GM21447 (cell line): ENCODE measurements around the gene GIPC3.
"Not testable (repeated sequence)": the region's sequence is repeated elsewhere in the genome, so short reads cannot be mapped to it uniquely, and the experiment has no call there.

Experiments
- ATAC-seq: cut with Tn5 transposase; IDR thresholded peaks from one replicate; pipeline ENCODE4 v1.9.1; 2021; ENCODE audit not compliant: unreplicated experiment

GIPC3 gene

DNA sequence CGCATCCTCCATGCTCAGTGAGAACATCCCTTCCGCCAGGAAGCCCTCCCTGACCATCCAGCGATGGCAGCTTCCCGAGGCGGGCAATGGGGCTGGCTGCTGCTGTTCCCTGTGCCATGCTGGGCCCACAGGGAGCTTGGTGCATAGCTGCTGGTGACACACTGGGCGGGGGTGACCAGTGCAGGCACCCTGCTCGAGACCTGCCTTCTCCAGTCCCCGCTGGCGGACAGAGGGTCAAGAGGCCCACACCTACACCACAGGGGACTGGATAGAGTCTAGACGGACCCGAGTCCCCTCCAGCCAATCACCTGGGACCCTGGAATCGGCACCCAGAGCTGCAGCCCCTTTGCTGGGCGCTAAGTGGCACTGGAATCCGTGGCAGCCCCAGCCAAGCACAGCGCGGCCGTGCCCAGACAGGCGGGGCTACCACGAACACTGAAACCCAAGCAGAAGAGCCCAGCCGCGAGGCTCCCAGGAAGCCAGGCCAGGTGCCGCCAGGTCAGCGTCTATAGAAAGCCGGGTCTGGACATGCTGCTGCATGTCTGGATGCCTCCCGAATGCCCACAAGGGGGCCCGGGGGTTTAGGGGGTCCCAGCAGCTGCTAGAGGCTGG lies 30.4 kb downstream of the GIPC3 start:
- no peak for ATAC-seq

- ATAC-seq = no peak
These were observed 32.2 kb downstream of the GIPC3 start for GRCh38 chr19:3617463-3617862.

DNA sequence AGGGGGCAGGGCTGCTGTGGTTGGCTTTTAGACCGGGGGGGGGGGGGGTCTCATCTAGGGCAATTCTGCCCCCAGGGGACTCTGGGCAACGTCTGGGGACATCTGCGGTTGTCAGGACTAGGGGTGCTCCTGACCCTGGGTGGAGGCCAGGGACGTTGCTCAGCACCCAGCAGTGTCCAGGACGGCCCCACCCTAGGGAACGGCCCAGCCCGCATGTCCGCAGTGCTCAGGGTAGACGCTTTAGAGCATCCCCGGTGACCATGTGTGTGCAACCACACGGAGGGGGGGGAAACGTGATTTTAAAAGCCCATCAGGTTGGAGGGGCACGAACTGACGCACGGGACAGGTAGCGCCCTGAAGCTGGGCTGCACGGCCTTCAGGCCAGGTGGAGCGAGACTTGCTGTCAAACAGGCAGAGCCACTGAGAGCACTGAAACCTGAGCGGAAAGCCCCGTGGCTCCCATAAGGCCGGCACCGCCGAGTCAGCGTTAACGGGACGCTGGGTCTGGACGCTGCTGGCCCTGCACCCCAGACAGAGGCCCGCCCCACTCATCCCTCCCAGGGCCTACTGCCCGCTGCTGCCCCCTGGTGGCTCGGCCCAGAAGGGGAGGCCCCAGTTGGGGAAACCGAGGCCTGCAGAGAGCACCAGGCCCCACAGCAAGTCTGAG lies 33.0 kb downstream of the GIPC3 start:
- ATAC-seq = no peak

DNA sequence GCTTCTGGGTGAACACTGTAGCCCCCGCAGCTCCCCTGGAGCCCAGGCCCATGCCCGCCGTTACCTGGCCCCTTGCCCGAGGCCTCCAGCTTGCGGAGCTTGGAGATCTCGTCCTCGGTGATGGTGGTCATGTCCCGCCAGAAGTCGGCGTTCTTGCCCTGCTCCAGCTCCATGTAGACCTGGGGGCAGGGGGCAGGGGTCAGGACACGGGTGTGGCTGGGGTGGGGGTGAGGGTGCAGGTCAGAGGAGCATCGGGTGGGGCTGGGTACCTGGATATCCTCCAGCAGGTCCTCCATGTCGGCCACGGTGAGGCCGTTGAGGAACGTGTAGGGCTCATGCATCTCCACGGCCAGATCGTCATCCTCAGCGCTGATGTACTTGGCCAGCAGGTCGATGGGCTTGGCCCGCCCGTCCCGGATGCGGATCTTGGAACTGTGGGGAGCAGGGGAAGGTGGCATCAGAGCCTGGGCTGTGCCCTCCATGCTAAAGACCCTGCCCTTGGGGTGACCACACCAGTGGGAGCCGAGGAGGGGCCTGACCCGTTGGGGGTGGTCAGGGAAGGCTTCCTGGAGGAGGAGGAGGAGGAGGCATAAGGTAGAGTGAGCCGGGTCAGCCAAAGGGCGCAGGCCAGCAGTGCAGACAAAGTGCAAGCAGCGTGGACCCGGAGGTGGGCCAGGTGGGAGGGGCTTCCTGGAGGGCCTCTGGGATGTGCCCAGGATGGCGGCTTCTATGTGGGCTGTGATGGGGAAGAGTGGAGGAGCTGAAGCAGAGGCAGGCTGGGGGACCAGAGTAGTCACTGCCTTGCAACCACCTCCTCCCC lies 33.7 kb downstream of the GIPC3 start:
- ATAC-seq = no peak

GRCh38 chr19:3619631-3620012 lies 34.3 kb downstream of the GIPC3 start:
- no peak for ATAC-seq

DNA sequence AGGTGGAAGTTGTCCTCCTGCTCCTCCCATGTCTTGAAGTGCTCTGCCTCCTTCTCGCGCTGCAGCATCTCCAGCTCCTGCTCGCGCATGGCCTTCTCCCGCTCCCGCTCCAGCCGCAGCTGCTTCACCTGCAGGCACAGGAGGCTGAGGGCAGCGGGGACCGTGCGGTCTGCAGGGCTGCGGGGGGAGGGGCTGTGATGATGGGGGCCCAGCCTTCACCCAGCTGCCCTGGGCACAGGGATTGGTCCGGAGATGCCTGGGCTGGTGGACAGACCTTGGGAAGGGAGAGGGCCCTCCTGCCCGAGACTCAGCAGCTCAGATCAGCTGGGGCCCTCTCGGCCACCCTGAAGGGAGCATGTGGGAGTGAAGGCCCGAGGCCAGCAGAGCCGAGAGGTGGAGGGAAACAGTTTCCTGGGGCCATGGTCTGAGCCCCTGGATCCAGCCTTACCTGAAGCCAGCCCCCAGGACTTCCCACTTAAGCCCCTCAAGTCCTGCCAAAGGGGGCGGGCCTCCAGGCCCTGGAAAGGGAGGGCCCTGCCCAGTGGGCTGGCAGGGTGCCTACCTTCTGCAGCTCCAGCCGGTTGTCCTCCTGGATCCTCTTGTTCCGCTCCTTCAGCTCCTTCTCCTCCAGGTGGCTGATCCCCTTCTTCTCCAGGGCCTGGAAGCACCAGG lies 35.0 kb downstream of the GIPC3 start:
- no peak for ATAC-seq

DNA sequence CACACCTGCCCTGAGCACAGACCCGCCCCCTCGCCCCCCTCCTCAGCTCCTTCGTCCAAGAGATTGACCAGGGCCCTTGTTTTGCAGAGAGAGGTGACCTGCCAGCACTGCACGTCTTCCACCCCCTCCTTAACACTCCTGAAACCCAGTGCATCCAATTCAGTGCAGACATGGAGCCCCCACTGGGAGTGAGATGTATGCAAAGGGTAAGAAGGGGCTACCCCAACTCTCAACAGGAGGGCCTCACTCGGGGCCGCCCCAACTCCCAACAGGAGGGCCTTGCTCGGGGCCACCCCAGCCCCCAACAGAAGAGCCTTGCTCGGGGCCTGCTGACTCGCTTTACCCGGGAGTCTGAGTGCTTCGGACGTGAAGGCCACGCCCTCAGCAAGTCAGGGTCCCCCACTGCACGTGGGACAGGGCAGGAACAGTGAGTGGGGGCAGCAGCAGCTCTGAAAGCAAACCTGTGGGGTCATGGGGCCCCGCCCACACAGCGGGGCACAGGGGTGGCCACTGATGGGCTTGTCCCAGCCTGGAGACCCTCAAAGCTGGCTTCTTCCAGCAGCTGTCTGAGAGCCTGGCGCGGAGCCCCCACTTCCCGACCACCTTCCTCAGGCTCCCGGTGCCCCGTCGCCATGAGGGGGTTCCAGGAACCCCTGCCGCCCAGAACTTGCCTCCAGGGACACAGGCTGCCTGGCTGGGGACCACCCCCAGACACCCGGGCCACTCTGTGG lies 35.7 kb downstream of the GIPC3 start:
- no peak for ATAC-seq

- ATAC-seq = no peak
These were observed 36.4 kb downstream of the GIPC3 start for GRCh38 chr19:3621689-3622088.

DNA sequence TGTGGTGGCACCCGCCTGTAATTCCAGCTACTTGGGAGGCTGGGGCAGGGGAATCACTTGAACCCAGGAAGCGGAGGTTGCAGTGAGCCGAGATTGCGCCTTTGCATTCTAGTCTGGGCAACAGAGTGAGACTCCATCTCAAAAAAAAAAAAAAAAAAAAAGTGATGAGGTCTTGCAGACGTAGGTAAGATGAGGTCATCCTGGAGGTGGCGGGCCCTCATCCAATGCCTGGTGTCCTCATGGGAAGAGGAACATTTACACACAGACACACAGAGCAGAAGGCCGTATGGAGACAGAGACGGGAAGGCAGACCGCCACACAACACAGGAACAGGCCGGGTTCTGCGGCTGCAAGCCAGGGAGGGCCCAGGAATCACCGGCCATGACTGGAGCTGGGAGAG lies 36.9 kb downstream of the GIPC3 start:
- no peak for ATAC-seq

DNA sequence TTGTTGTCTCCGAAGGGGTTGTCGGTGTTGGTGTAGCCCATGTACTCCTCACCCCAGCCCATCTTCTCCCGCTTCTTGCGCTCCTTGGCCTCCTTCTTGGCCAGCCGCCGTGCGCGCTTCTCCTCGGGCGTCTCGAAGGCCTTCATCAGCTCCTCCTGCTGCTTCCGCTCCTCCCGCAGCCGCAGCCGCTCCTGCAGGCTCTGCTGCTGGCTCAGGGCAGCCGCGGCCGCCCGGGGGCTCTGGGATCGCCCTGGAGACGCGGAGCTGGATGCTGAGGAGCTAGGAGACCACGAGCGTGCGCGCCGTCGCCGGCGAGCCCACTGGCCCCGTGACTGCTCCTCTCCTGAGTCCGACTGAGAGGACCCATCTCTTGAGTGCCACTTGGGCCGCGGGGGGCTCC lies 38.4 kb downstream of the GIPC3 start:
- ATAC-seq = no peak

DNA sequence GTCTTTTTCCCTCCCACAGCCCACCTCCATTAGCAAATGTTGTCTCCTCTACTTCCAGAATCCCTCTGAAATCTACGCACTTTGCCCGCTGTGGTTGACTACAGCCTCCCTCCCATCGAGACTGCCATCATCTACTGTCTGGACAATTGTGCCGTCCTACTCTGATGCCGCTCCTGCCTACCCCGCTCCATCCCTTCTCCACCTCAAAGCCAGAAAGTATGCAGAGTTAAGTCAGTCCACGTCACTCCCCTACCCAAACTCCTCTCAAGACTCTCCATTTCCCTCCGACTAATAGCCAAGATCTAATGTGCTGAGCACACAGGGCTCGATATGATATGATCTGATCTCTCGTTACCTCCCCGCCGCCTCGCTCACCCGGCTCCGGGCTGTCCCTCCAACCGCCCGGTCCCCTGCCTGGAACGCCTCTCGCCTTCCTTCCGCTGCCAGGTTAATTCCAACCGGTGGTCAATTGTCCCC lies 40.8 kb downstream of the GIPC3 start:
- ATAC-seq = peak; percentile 9

- peak; percentile 79 for ATAC-seq
These were observed 41.4 kb downstream of the GIPC3 start, which contains the start of gene CACTIN for GRCh38 chr19:3626473-3627350. TSS of gene CACTIN (minus strand) at chr19:3626790. CDS start at chr19:3626762, 28 bp downstream.

DNA sequence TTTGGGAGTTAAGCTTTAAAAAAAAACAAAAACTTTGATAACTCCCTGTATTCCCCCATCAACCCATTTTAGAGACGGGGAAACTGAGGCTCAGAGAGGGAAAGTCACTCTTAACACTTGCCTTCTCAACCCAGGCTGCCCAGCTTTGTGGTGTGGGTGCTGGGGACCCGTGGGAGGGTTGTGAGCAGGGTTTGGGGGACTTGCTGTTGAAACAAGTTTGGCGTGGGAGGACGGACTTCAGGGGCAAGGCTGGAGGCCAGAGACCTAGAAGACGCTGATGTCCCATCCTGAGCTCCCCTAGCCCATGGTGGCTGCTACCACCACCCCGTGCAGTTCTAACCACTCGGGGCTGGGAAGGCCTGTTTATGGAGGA lies 42.1 kb downstream of the GIPC3 start:
- ATAC-seq = no peak

GRCh38 chr19:3628766-3629165 lies 43.5 kb downstream of the GIPC3 start:
- not testable (repeated sequence) for ATAC-seq

DNA sequence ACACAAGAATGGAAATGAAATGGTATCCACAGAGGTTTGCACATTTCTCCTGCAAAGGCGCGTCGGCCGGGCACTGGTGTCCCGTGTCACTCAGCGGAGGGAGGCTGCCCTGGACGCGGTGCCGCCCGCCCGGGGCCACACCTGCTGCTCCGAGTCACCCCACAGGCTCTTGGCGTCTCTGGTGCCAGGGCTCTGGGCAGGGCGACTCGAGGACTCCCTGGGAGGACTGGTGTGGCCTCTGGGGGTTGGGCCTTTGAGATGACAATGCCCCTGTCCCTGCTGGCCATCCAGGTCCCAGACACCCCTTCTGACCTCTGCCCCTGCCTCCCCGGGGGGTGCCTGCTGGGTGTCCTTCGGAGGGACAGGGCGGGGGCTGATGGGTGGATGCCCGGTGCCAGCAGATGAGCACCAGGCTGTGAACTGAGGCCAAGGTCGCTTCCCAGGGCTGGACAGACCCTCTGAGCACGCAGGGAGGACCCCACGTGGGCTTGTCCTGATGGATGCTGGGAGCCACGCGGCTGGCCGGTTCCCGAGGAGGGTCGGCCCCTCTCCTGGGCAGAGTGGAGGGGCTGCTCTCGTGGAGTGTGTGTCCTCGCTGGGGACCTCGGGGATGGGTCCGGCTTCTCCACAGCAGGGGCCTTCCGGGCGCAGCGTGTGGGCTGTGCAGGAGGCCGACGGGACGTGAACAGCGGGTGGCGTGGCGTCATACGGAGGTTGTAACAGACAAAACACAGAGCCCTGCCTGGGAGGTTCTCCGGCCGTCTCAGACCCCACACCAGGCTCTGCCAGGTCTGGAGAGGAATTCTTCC lies 46.0 kb downstream of the GIPC3 start:
- no peak for ATAC-seq

- ATAC-seq = no peak
These were observed 46.8 kb downstream of the GIPC3 start for GRCh38 chr19:3632098-3632497.

- no peak for ATAC-seq
These were observed 47.7 kb downstream of the GIPC3 start for GRCh38 chr19:3632739-3633558.

DNA sequence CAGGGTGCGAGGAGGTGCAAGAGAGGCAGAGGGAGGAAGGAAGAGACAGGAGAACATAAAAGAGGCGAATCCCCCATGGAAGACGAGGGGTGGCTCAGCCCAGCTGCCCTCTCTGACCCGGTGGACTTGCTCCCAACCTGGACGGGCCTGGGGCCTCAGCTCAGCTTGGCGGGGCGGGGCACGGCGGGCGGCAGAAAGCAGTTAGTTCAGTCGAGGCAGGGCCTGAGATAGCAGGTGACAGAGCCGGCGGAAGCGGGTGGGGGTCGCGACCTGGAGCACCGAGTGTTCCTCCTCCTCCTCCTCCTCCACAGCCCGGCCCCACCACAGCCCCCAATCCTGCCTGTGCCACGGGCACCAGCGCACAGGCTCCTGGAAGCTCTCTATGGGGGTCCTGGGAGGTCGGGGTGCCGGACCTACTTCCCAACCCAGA lies 48.3 kb downstream of the GIPC3 start:
- ATAC-seq = no peak
